Fibroblast of lung (primary cell): ENCODE data around the gene ING3.

Experiments used
- CTCF ChIP-seq, 2 donors: IDR thresholded peaks in 1 of 2; conservative IDR thresholded peaks in 1 of 2; 1 replicate in 1 of 2; 2 replicates in 1 of 2; pipeline ENCODE4 v1.5.1; 2011 to 2012; ENCODE audit warnings: low read length in 2 of 2, control low read depth in 1 of 2, inconsistent platforms in 1 of 2, low read depth in 1 of 2, mild to moderate bottlenecking in 1 of 2
- EZH2 ChIP-seq: IDR thresholded peaks from 2 replicates; pipeline ENCODE4 v1.5.1; 2012; ENCODE audit warnings: low read length, control low read depth, mild to moderate bottlenecking; ENCODE audit errors: missing control alignments

- TF ChIP-seq CTCF (conservative IDR thresholded peaks at IDR 0.05 in 1 of 2, IDR thresholded peaks at IDR 0.05 in 1 of 2; ENCODE audit: low read depth in 1 of 2, low read length in 2 of 2) (no peak), EZH2 (no peak)
These were observed 19.3 kb upstream of the ING3 start for GRCh38 chr7:120931243-120931642.
